ENCODE data around the gene MTTP. TPM values are rescaled to one million over a fixed set of nuclear protein-coding genes. Genes with fewer than 3 reads are reported as not detected.

The MTTP gene
- 0.04 to 0.09 TPM (median 0.05 TPM) in 3 replicates for polyA plus RNA-seq
- polyA plus RNA-seq (2011; ENCODE audit: low read depth): 0.24 TPM
- 0.02 and 0.04 TPM in 2 replicates for polyA plus RNA-seq (2011; cell fraction: cytosol; rRNA removed)
- 0.04 and 0.28 TPM in 2 replicates for polyA plus RNA-seq (2011; cell fraction: nucleus; rRNA removed)
- polyA plus RNA-seq (2012; ENCODE audit: low replicate concordance): 0.02 and 0.21 TPM in 2 replicates
- 0.03 to 0.20 TPM in 2 of 3 replicates, not detected in the other for polyA minus RNA-seq
- not detected for polyA minus RNA-seq (2011; cell fraction: cytosol; rRNA and poly(A)+ RNA removed)
- not detected in 2 replicates for polyA minus RNA-seq (2011; cell fraction: nucleus; rRNA and poly(A)+ RNA removed)

- no peak for FAIRE-seq
- Histone ChIP-seq H3K9ac (ENCODE audit: control insufficient read depth, extremely low read depth, insufficient read depth, low read length) (no peak within 1 kb of the TSS), H3K27ac (ENCODE audit: control insufficient read depth, insufficient read depth, low read length) (no peak within 1 kb of the TSS), H3K27me3 (ENCODE audit: control insufficient read depth, extremely low read depth, insufficient read depth, low read length) (peaks cover 3% of the 10 kb centered on the region), H3K4me2 (ENCODE audit: control insufficient read depth, extremely low read depth, insufficient read depth, low read depth, low read length) (no peak within 1 kb of the TSS), H2AFZ (ENCODE audit: control insufficient read depth, low read length) (no peak within 1 kb of the TSS), H3K4me3 (ENCODE audit: control insufficient read depth in 2 of 3, extremely low read depth in 1 of 3, insufficient read depth in 2 of 3, low read depth in 1 of 3, low read length in 3 of 3) (no peak within 1 kb of the TSS), H3K9me3 (ENCODE audit: control insufficient read depth, low read depth, low read length) (no peaks in the 10 kb centered on the region), H3K9me1 (ENCODE audit: control insufficient read depth, extremely low read depth, insufficient read depth, low read length) (no peaks in the 10 kb centered on the region), H3K4me1 (ENCODE audit: control insufficient read depth, extremely low read depth, insufficient read depth, low read length) (no peaks in the 10 kb centered on the region), H3K79me2 (ENCODE audit: control insufficient read depth, insufficient read depth, low read length) (no peaks in the 10 kb centered on the region), H4K20me1 (ENCODE audit: control insufficient read depth, extremely low read depth, insufficient read depth, low read length) (no peaks in the 10 kb centered on the region), H3K36me3 (ENCODE audit: control insufficient read depth in 2 of 2, extremely low read depth in 1 of 2, insufficient read depth in 2 of 2, low read length in 2 of 2) (no peaks in the 10 kb centered on the region)
- TF ChIP-seq, protein P1, sequence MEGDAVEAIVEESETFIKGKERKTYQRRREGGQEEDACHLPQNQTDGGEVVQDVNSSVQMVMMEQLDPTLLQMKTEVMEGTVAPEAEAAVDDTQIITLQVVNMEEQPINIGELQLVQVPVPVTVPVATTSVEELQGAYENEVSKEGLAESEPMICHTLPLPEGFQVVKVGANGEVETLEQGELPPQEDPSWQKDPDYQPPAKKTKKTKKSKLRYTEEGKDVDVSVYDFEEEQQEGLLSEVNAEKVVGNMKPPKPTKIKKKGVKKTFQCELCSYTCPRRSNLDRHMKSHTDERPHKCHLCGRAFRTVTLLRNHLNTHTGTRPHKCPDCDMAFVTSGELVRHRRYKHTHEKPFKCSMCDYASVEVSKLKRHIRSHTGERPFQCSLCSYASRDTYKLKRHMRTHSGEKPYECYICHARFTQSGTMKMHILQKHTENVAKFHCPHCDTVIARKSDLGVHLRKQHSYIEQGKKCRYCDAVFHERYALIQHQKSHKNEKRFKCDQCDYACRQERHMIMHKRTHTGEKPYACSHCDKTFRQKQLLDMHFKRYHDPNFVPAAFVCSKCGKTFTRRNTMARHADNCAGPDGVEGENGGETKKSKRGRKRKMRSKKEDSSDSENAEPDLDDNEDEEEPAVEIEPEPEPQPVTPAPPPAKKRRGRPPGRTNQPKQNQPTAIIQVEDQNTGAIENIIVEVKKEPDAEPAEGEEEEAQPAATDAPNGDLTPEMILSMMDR (optimal IDR thresholded peaks at IDR 0.05 in 1 of 3, IDR thresholded peaks at IDR 0.05 in 1 of 3, conservative IDR thresholded peaks at IDR 0.05 in 1 of 3; ENCODE audit: extremely low read depth in 1 of 3, insufficient read depth in 2 of 3, low read length in 3 of 3): no peak
- TF ChIP-seq EZH2 (IDR thresholded peaks at IDR 0.05; ENCODE audit: low read length): no peak
- no peak for DNase-seq (ENCODE audit: low read depth, low spot score)
- dilution Hi-C loops (cut with MboI; ENCODE audit: extremely low pct_ligation_motif_present, low sequenced_read_pairs): no loop called here
These were observed at the start of gene MTTP for GRCh38 chr4:99574530-99575324. Gene MTTP, plus strand, starts transcription at chr4:99574824. Its CDS starts 86 bp downstream, at chr4:99574910.

DNA sequence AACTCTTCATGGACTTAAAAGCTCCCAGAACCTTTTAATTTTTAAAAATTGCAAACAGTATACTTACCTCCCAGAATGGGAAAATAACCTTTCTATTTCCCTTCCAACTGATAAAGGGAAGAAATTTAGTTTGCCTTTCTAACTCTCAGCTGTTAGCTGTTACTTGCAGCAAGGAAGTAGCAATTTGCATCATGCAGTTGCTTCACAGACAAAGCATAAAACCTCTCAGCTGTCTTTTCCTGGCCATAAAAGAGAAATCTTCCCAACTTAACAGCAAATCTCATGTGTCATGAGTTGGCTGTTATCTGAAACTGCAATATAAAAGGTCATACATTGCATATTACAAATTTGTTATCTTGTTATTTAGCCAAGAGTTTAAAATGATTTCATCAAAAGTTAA lies 45.4 kb upstream of the MTTP start:
- Histone ChIP-seq H3K27me3 (ENCODE audit: control insufficient read depth, extremely low read depth, insufficient read depth, low read length) (no peaks in the 10 kb centered on the region), H3K36me3 (ENCODE audit: control insufficient read depth in 2 of 2, extremely low read depth in 1 of 2, insufficient read depth in 2 of 2, low read length in 2 of 2) (no peaks in the 10 kb centered on the region), H3K9me1 (ENCODE audit: control insufficient read depth, extremely low read depth, insufficient read depth, low read length) (no peaks in the 10 kb centered on the region), H3K9me3 (ENCODE audit: control insufficient read depth, low read depth, low read length) (no peaks in the 10 kb centered on the region), H3K27ac (ENCODE audit: control insufficient read depth, insufficient read depth, low read length) (no peak overlapping the region), H3K4me1 (ENCODE audit: control insufficient read depth, extremely low read depth, insufficient read depth, low read length) (no peaks in the 10 kb centered on the region), H4K20me1 (ENCODE audit: control insufficient read depth, extremely low read depth, insufficient read depth, low read length) (no peaks in the 10 kb centered on the region), H2AFZ (ENCODE audit: control insufficient read depth, low read length) (no peak overlapping the region), H3K4me3 (ENCODE audit: control insufficient read depth in 2 of 3, extremely low read depth in 1 of 3, insufficient read depth in 2 of 3, low read depth in 1 of 3, low read length in 3 of 3) (no peak overlapping the region), H3K9ac (ENCODE audit: control insufficient read depth, extremely low read depth, insufficient read depth, low read length) (no peak overlapping the region), H3K4me2 (ENCODE audit: control insufficient read depth, extremely low read depth, insufficient read depth, low read depth, low read length) (no peak overlapping the region), H3K79me2 (ENCODE audit: control insufficient read depth, insufficient read depth, low read length) (no peaks in the 10 kb centered on the region)
- no peak for TF ChIP-seq EZH2 (IDR thresholded peaks at IDR 0.05; ENCODE audit: low read length)
- TF ChIP-seq, protein P1 (optimal IDR thresholded peaks at IDR 0.05 in 1 of 3, IDR thresholded peaks at IDR 0.05 in 1 of 3, conservative IDR thresholded peaks at IDR 0.05 in 1 of 3; ENCODE audit: extremely low read depth in 1 of 3, insufficient read depth in 2 of 3, low read length in 3 of 3): no peak
- DNase-seq (ENCODE audit: low read depth, low spot score) (no peak), FAIRE-seq (no peak)
- dilution Hi-C loops (cut with MboI; ENCODE audit: extremely low pct_ligation_motif_present, low sequenced_read_pairs): no loop called here

Data from keratinocyte (primary cell).